H1 (cell line): Measurements from ENCODE around the gene MYH10. TPM values are rescaled to one million over a fixed set of nuclear protein-coding genes. Genes with fewer than 3 reads are reported as not detected.

Source experiments
- CTCF ChIA-PET: fragments of 300-600 bp; sonication (Branson Sonifier 250); formaldehyde crosslinking; loops from one replicate; lab custom pipeline; 2021; ENCODE audit not compliant: partially characterized antibody; lab: Charles Lee
- POLR2A ChIA-PET: fragments of 300-600 bp; sonication (Branson Sonifier 250); formaldehyde crosslinking; loops from one replicate; lab custom pipeline; 2021; ENCODE audit warnings: inconsistent platforms; ENCODE audit not compliant: partially characterized antibody; lab: Charles Lee
- DNase-seq, 2 experiments: peaks; one replicate each; pipeline versions ENCODE4 v3.0.0 to v3.0.0-alpha.2; 2010 to 2022; ENCODE audit warnings: low spot score in 2 of 2, low read depth in 1 of 2, mixed read lengths in 1 of 2
- FAIRE-seq: peaks from 2 replicates; lab custom pipeline; 2011; peaks lifted over from hg19 to GRCh38; lab: Jason Lieb, UNC
- H2AFZ ChIP-seq: 2 replicates; pipeline ENCODE4 v1.8.1; 2012; ENCODE audit warnings: low read length, inconsistent platforms
- H2AK5ac ChIP-seq: 2 replicates; pipeline ENCODE4 v1.6.1; 2013; ENCODE audit warnings: low read depth, low read length
- H2BK120ac ChIP-seq: replicated peaks from 2 replicates; pipeline ENCODE3; 2013; ENCODE audit warnings: low read depth, low read length, inconsistent platforms
- H2BK12ac ChIP-seq: 2 replicates; pipeline ENCODE4 v1.6.1; 2013; ENCODE audit warnings: low read depth, low read length
- H2BK15ac ChIP-seq: 2 replicates; pipeline ENCODE4 v1.6.1; 2013; ENCODE audit warnings: low read length
- H2BK20ac ChIP-seq: 2 replicates; pipeline ENCODE4 v1.6.1; 2013; ENCODE audit warnings: low read length
- H2BK5ac ChIP-seq: 2 replicates; pipeline ENCODE4 v1.6.1; 2013; ENCODE audit warnings: low read depth, low read length
- H3K14ac ChIP-seq: 2 replicates; pipeline ENCODE4 v1.6.1; 2013; ENCODE audit warnings: inconsistent platforms; ENCODE audit not compliant: insufficient read length
- H3K18ac ChIP-seq: 2 replicates; pipeline ENCODE4 v1.6.1; 2013; ENCODE audit warnings: low read length; ENCODE audit errors: extremely low read depth
- H3K23ac ChIP-seq: 2 replicates; pipeline ENCODE4 v1.6.1; 2013; ENCODE audit warnings: inconsistent platforms; ENCODE audit not compliant: insufficient read length
- H3K23me2 ChIP-seq: 2 replicates; pipeline ENCODE4 v1.6.1; 2013; ENCODE audit warnings: low read depth, low read length
- H3K27ac ChIP-seq: 2 replicates; pipeline ENCODE4 v1.6.1; 2011; ENCODE audit warnings: low read depth, low read length, inconsistent platforms
- H3K27me3 ChIP-seq, 4 experiments: replicated peaks in 1 of 4; 1 replicate in 1 of 4; 2 replicates in 3 of 4; pipeline versions ENCODE4 v1.6.1 to v1.8.1; 2011 to 2013; ENCODE audit warnings: low read length in 3 of 4, mild to moderate bottlenecking in 3 of 4, inconsistent platforms in 2 of 4, mixed read lengths in 2 of 4, moderate library complexity in 1 of 4; ENCODE audit not compliant: control insufficient read depth in 3 of 4, insufficient read depth in 3 of 4; ENCODE audit errors: extremely low read depth in 1 of 4
- H3K36me3 ChIP-seq, 4 experiments: 2 replicates each; pipeline versions ENCODE4 v1.6.1 to v1.8.1; 2011 to 2013; ENCODE audit warnings: mild to moderate bottlenecking in 4 of 4, low read length in 3 of 4, moderate library complexity in 2 of 4, control low read depth in 1 of 4, inconsistent platforms in 1 of 4; ENCODE audit not compliant: insufficient read depth in 4 of 4, control insufficient read depth in 2 of 4
- H3K4ac ChIP-seq: replicated peaks from 2 replicates; pipeline ENCODE3; 2013; ENCODE audit warnings: low read length, low read depth, mixed read lengths, inconsistent platforms; ENCODE audit not compliant: insufficient read length
- H3K4me1 ChIP-seq, 4 experiments: replicated peaks in 1 of 4; 1 replicate in 1 of 4; 2 replicates in 3 of 4; pipeline versions ENCODE4 v1.6.1 to v1.8.1; 2011 to 2013; ENCODE audit warnings: low read length in 3 of 4, inconsistent platforms in 2 of 4, mixed read lengths in 1 of 4; ENCODE audit not compliant: insufficient read depth in 4 of 4, control insufficient read depth in 3 of 4
- H3K4me2 ChIP-seq, 2 experiments: 2 replicates each; pipeline versions ENCODE4 v1.6.1 to v1.8.1; 2011 to 2013; ENCODE audit warnings: low read depth in 2 of 2, low read length in 2 of 2, control low read depth in 1 of 2, inconsistent platforms in 1 of 2, mild to moderate bottlenecking in 1 of 2; ENCODE audit not compliant: insufficient read depth in 1 of 2
- H3K4me3 ChIP-seq, 4 experiments: fragments of 200-600, 300-600 bp in 1 of 4; sonication (generic), shearing (Covaris generic), sonication (Bioruptor Twin) in 1 of 4; 2 replicates each; pipeline versions ENCODE4 v1.5.1 to v1.8.1; 2011 to 2016; ENCODE audit warnings: low read length in 4 of 4, low read depth in 3 of 4, control low read depth in 2 of 4, inconsistent platforms in 2 of 4, mild to moderate bottlenecking in 2 of 4, mixed read lengths in 1 of 4, moderate library complexity in 1 of 4; ENCODE audit not compliant: insufficient read depth in 2 of 4; ENCODE audit errors: extremely low read depth in 1 of 4
- H3K56ac ChIP-seq: replicated peaks from 2 replicates; pipeline ENCODE3; 2013; ENCODE audit warnings: low read depth, mild to moderate bottlenecking, mixed read lengths, low read length, inconsistent platforms; ENCODE audit not compliant: insufficient read length
- H3K79me1 ChIP-seq: 2 replicates; pipeline ENCODE4 v1.6.1; 2013; ENCODE audit warnings: low read depth, low read length, control low read depth
- H3K79me2 ChIP-seq, 2 experiments: 2 replicates each; pipeline versions ENCODE4 v1.6.1 to v1.8.1; 2012 to 2013; ENCODE audit warnings: low read length in 2 of 2, mild to moderate bottlenecking in 2 of 2, inconsistent platforms in 1 of 2; ENCODE audit not compliant: insufficient read depth in 2 of 2, control insufficient read depth in 1 of 2
- H3K9ac ChIP-seq, 4 experiments: replicated peaks in 1 of 4; 1 replicate in 1 of 4; 2 replicates in 3 of 4; pipeline versions ENCODE4 v1.6.1 to v1.8.1; 2011 to 2013; ENCODE audit warnings: low read depth in 3 of 4, low read length in 3 of 4, control low read depth in 2 of 4, mild to moderate bottlenecking in 2 of 4, moderate library complexity in 2 of 4, inconsistent platforms in 1 of 4; ENCODE audit errors: extremely low read depth in 1 of 4
- H3K9me3 ChIP-seq, 2 experiments: 2 replicates each; pipeline versions ENCODE4 v1.6.1 to v1.8.1; 2012 to 2013; ENCODE audit warnings: mild to moderate bottlenecking in 2 of 2, moderate library complexity in 2 of 2, control low read depth in 1 of 2, inconsistent platforms in 1 of 2, low read depth in 1 of 2, low read length in 1 of 2, mixed read lengths in 1 of 2; ENCODE audit not compliant: insufficient read depth in 2 of 2
- H4K20me1 ChIP-seq, 2 experiments: replicated peaks in 1 of 2; 2 replicates each; pipeline versions ENCODE3 to v1.8.1; 2011 to 2013; ENCODE audit warnings: inconsistent platforms in 2 of 2, low read length in 2 of 2, mild to moderate bottlenecking in 1 of 2; ENCODE audit not compliant: insufficient read depth in 2 of 2, control insufficient read depth in 1 of 2
- H4K5ac ChIP-seq: 2 replicates; pipeline ENCODE4 v1.6.1; 2013; ENCODE audit warnings: low read length, low read depth, mixed read lengths, inconsistent platforms; ENCODE audit not compliant: insufficient read length
- H4K8ac ChIP-seq: 2 replicates; pipeline ENCODE4 v1.8.0; 2013; ENCODE audit warnings: mild to moderate bottlenecking, moderate library complexity, low read length, inconsistent platforms; ENCODE audit not compliant: insufficient read depth; ENCODE audit errors: extremely low read depth
- H4K91ac ChIP-seq: replicated peaks from 2 replicates; pipeline ENCODE3; 2013; ENCODE audit warnings: low read length, mixed read lengths, inconsistent platforms; ENCODE audit not compliant: insufficient read length
- BCL11A ChIP-seq, 2 experiments: IDR thresholded peaks; one replicate each; pipeline ENCODE4 v1.6.1; 2011; ENCODE audit warnings: low read depth in 2 of 2, low read length in 2 of 2, mild to moderate bottlenecking in 2 of 2
- BRCA1 ChIP-seq: IDR thresholded peaks from 2 replicates; pipeline ENCODE4 v1.6.1; 2012; ENCODE audit warnings: low read depth, low read length, improper control_type of control experiment
- CBX8 ChIP-seq: fragments of 300-800, 300-1000 bp; sonication (generic); IDR thresholded peaks from 2 replicates; pipeline ENCODE4 v1.7.1; 2016; ENCODE audit warnings: low read depth, low read length, borderline replicate concordance
- EGR1 ChIP-seq: IDR thresholded peaks from 2 replicates; pipeline ENCODE4 v1.6.1; 2011; ENCODE audit warnings: low read depth, low read length, borderline replicate concordance
- EZH2 ChIP-seq: fragments of 200-600 bp; sonication (generic); IDR thresholded peaks from 2 replicates; pipeline ENCODE4 v1.7.1; 2012; ENCODE audit warnings: low read depth, mild to moderate bottlenecking, moderate library complexity, low read length, inconsistent platforms; ENCODE audit not compliant: severe bottlenecking
- KDM5A ChIP-seq: fragments of 200-600 bp; IDR thresholded peaks from 2 replicates; pipeline ENCODE4 v1.7.1; 2012; ENCODE audit warnings: mild to moderate bottlenecking, low read length, inconsistent platforms, mixed read lengths
- POLR2AphosphoS5 ChIP-seq: IDR thresholded peaks from 2 replicates; pipeline ENCODE4 v1.6.1; 2011; ENCODE audit warnings: low read depth, low read length
- POU5F1 ChIP-seq: IDR thresholded peaks from 2 replicates; pipeline ENCODE4 v1.6.1; 2011; ENCODE audit warnings: low read depth, mild to moderate bottlenecking, low read length, moderate library complexity
- SP2 ChIP-seq: IDR thresholded peaks from 2 replicates; pipeline ENCODE4 v1.6.1; 2012; ENCODE audit warnings: mild to moderate bottlenecking, low read length, inconsistent platforms
- SP4 ChIP-seq: IDR thresholded peaks from 2 replicates; pipeline ENCODE4 v1.6.1; 2012; ENCODE audit warnings: low read length, inconsistent platforms
- TAF7 ChIP-seq: optimal IDR thresholded peaks from 2 replicates; pipeline ENCODE3; 2011; ENCODE audit warnings: low read depth, mild to moderate bottlenecking, inconsistent platforms, low read length, moderate library complexity, borderline replicate concordance
- ZNF274 ChIP-seq: IDR thresholded peaks from 2 replicates; pipeline ENCODE4 v1.7.0; 2012; ENCODE audit warnings: low read length, borderline replicate concordance; ENCODE audit errors: extremely low read depth
- WGBS, 2 experiments: shearing (Covaris generic) in 1 of 2; methylation state at CpG; one replicate each; pipeline versions ENCODE4 v1.1.6 to v1.1.7; 2013 to 2015; ENCODE audit warnings: low lambda C conversion rate in 2 of 2, mixed read lengths in 2 of 2, inconsistent platforms in 1 of 2, low coverage in 1 of 2, missing lambda C conversion rate in 1 of 2; ENCODE audit not compliant: insufficient replicate concordance in 2 of 2, insufficient coverage in 1 of 2, insufficient read length in 1 of 2; ENCODE audit errors: extremely low coverage in 1 of 2, missing lambda C conversion rate in 1 of 2; 5-methylcytosine and 5-hydroxymethylcytosine counted together
- polyA plus RNA-seq, 7 experiments: library from polyadenylated mRNA; depleted of rRNA in 3 of 7; stranded (reverse) in 5 of 7; unstranded in 2 of 7; fragments of >200 nt in 5 of 7; fragments of 200-250 nt in 2 of 7; gene quantifications; 1 replicate in 5 of 7; 2 replicates in 1 of 7; 4 replicates in 1 of 7; pipeline versions ENCODE4 v1.2.1 to v1.2.3, GENCODE V29; 2011 to 2013; ENCODE audit warnings: missing spikeins in 2 of 7, mixed read lengths in 2 of 7
- total RNA-seq: library from RNA; stranded (reverse); fragmentation: NEBNext Ultra II Directional; extraction: Animal tissue kit (Norgen Biotek cat#: 25700); gene quantifications from 2 replicates; pipeline ENCODE4 v1.2.1, GENCODE V29; 2021
- TF ChIP-seq, protein P1 (sequence below): IDR thresholded peaks from 2 replicates; pipeline ENCODE4 v1.6.1; 2012; ENCODE audit warnings: inconsistent platforms

MYH10 gene
- total and polyA plus RNA-seq, 2 of the 8 experiments (the other 6 are each of a cell fraction or from before 2014, with no cell fraction given), result 64.1 to 289 TPM

DNA sequence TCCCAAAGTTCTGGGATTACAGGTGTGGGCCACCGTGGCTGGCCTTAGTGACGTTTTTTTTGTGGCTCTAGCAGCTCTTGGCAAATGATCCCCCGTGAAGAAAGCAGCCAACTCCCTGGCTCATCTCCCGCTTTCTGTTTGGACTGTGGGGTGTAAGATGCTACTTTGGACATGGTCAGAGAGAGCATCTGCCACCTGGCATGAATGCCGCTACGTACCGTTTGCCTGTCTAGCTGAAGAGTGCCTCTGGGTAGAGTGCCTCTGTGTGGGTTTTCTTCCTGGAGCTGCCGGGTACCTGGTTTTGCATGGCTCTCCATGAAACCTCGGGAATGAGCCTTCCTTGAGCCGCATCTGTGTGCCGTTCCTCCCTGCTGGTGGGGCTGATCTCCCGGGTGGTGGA, 160.6 kb downstream of the MYH10 start:
- Histone ChIP-seq H3K27ac (no peak overlapping the region), H2BK12ac (no peak overlapping the region), H4K5ac (no peak overlapping the region), H3K23ac (no peak overlapping the region), H3K56ac (no peak overlapping the region), H4K8ac (no peak overlapping the region), H2BK15ac (no peak overlapping the region), H2BK5ac (no peak overlapping the region), H3K4ac (no peak overlapping the region), H3K9me3 (no peaks in the 10 kb centered on the region), H2AK5ac (no peak overlapping the region), H3K4me1 (peaks cover 0 to 2% (median 0%) of the 10 kb centered on the region in 4 experiments; a peak in 1 of 7 replicates), H3K27me3 (no peaks in the 10 kb centered on the region), H2BK120ac (no peak overlapping the region), H3K79me1 (peaks cover 5% of the 10 kb centered on the region), H3K36me3 (peaks cover under 1 to 22% (median 12%) of the 10 kb centered on the region in 4 experiments; a peak in 6 of 8 replicates), H3K79me2 (no peaks in the 10 kb centered on the region; a peak in 1 of 4 replicates), H3K4me3 (no peak overlapping the region), H4K20me1 (peaks cover 4% of the 10 kb centered on the region in 2 experiments), H3K4me2 (no peak overlapping the region), H3K14ac (no peak overlapping the region), H3K18ac (no peak overlapping the region), H3K9ac (no peak overlapping the region), H2AFZ (no peak overlapping the region), H4K91ac (no peak overlapping the region)
- 83% methylated on average over 12 of the region's 12 CpGs; no CpG with 5 or more reads in 1 of the 2 experiments for WGBS, 2 experiments
- FAIRE-seq, result no peak
- DNase-seq, result no peak
- POLR2A ChIA-PET, result interaction anchor here (2.0 kb wide), 1 partner anchor 11 kb away, joined by 5 read pairs; no protein-coding TSS in a partner anchor
- CTCF ChIA-PET, result interaction anchor here (0.5 to 1.6 kb wide), 4 partner anchors 39 to 491 kb away, joined by 3 to 7 read pairs (median 4); no protein-coding TSS in a partner anchor
- TF ChIP-seq EZH2 (no peak), SP4 (no peak), POLR2AphosphoS5 (no peak), KDM5A (no peak), BRCA1 (no peak), POU5F1 (no peak), CBX8 (no peak), SP2 (no peak), BCL11A (IDR thresholded peaks at IDR 0.05; ENCODE audit: low read depth in 2 of 2, low read length in 2 of 2) (no peak), ZNF274 (no peak), TAF7 (no peak), EGR1 (no peak)
- TF ChIP-seq, protein P1, sequence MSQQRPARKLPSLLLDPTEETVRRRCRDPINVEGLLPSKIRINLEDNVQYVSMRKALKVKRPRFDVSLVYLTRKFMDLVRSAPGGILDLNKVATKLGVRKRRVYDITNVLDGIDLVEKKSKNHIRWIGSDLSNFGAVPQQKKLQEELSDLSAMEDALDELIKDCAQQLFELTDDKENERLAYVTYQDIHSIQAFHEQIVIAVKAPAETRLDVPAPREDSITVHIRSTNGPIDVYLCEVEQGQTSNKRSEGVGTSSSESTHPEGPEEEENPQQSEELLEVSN, result no peak
- TF ChIP-seq, all 59 proteins: peak for 0
- Histone ChIP-seq H2BK20ac (no peak overlapping the region), H3K23me2 (no peaks in the 10 kb centered on the region)
